Measurements from ENCODE around the gene PARD3.

The PARD3 gene

GRCh38 chr10:34699904-34700517 lies 115.1 kb downstream of the PARD3 start:
- CTCF ChIA-PET = interaction anchor here (1.4 kb wide), 1 partner anchor 45 kb away, joined by 3 read pairs; no protein-coding TSS in a partner anchor
- H3K4me3 ChIP-seq (ENCODE audit: low read depth, low read length) = no peak overlapping the region
- no peak for DNase-seq (ENCODE audit: low read depth, low spot score)
- POLR2A ChIA-PET = no interaction called here
- no peak for TF ChIP-seq CTCF (IDR thresholded peaks at IDR 0.05; ENCODE audit: insufficient read depth, low read length, missing control alignments)

GRCh38 chr10:34698979-34699378 lies 116.1 kb downstream of the PARD3 start:
- CTCF ChIA-PET = interaction anchor here (1.4 kb wide), 1 partner anchor 44 kb away, joined by 3 read pairs; no protein-coding TSS in a partner anchor

GRCh38 chr10:34698248-34698831 lies 116.8 kb downstream of the PARD3 start:
- DNase-seq (ENCODE audit: low read depth, low spot score) = no peak
- ChIA-PET CTCF (interaction anchor here (1.0 kb wide), 1 partner anchor 23 kb away, joined by 3 read pairs; no protein-coding TSS in a partner anchor), POLR2A (interaction anchor here (0.6 kb wide), 1 partner anchor 589 kb away, joined by 3 read pairs; no protein-coding TSS in a partner anchor)
- TF ChIP-seq CTCF (IDR thresholded peaks at IDR 0.05; ENCODE audit: insufficient read depth, low read length, missing control alignments) = no peak
- H3K4me3 ChIP-seq (ENCODE audit: low read depth, low read length) = no peak overlapping the region

More at GRCh38 chr10:34698979-34699378, 116.1 kb downstream of the PARD3 start:
- no peak for TF ChIP-seq CTCF (IDR thresholded peaks at IDR 0.05; ENCODE audit: insufficient read depth, low read length, missing control alignments)
- POLR2A ChIA-PET = interaction anchor here (0.6 kb wide), 1 partner anchor 590 kb away, joined by 3 read pairs; no protein-coding TSS in a partner anchor
- H3K4me3 ChIP-seq (ENCODE audit: low read depth, low read length) = no peak overlapping the region
- DNase-seq (ENCODE audit: low read depth, low spot score) = no peak

GRCh38 chr10:34697351-34698247 lies 117.5 kb downstream of the PARD3 start:
- ChIA-PET POLR2A (no interaction called here), CTCF (interaction anchor here (1.0 kb wide), 1 partner anchor 24 kb away, joined by 3 read pairs; no protein-coding TSS in a partner anchor)
- no peak for TF ChIP-seq CTCF (IDR thresholded peaks at IDR 0.05; ENCODE audit: insufficient read depth, low read length, missing control alignments)
- no peak for DNase-seq (ENCODE audit: low read depth, low spot score)
- H3K4me3 ChIP-seq (ENCODE audit: low read depth, low read length) = no peak overlapping the region

- ChIA-PET CTCF (no interaction called here), POLR2A (no interaction called here)
- DNase-seq (ENCODE audit: low read depth, low spot score) = no peak
- H3K4me3 ChIP-seq (ENCODE audit: low read depth, low read length) = no peak overlapping the region
- no peak for TF ChIP-seq CTCF (IDR thresholded peaks at IDR 0.05; ENCODE audit: insufficient read depth, low read length, missing control alignments)
These were observed 118.7 kb downstream of the PARD3 start for GRCh38 chr10:34696423-34696822.

All from AG04449 (cell line).